Hematopoietic multipotent progenitor cell treated with erythropoietin and hydrocortisone succinate and interleukin-3 and kit ligand, for 8 days (in vitro differentiated cells): ENCODE results near the gene SAAL1.
"Not testable (repeated sequence)": the region's sequence is repeated elsewhere in the genome, so short reads cannot be mapped to it uniquely, and the experiment has no call there.

Experiments used
- DNase-seq: peaks from one replicate; pipeline ENCODE4 v3.0.0-alpha.2; 2015

The SAAL1 gene, protein sequence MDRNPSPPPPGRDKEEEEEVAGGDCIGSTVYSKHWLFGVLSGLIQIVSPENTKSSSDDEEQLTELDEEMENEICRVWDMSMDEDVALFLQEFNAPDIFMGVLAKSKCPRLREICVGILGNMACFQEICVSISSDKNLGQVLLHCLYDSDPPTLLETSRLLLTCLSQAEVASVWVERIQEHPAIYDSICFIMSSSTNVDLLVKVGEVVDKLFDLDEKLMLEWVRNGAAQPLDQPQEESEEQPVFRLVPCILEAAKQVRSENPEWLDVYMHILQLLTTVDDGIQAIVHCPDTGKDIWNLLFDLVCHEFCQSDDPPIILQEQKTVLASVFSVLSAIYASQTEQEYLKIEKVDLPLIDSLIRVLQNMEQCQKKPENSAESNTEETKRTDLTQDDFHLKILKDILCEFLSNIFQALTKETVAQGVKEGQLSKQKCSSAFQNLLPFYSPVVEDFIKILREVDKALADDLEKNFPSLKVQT

DNA sequence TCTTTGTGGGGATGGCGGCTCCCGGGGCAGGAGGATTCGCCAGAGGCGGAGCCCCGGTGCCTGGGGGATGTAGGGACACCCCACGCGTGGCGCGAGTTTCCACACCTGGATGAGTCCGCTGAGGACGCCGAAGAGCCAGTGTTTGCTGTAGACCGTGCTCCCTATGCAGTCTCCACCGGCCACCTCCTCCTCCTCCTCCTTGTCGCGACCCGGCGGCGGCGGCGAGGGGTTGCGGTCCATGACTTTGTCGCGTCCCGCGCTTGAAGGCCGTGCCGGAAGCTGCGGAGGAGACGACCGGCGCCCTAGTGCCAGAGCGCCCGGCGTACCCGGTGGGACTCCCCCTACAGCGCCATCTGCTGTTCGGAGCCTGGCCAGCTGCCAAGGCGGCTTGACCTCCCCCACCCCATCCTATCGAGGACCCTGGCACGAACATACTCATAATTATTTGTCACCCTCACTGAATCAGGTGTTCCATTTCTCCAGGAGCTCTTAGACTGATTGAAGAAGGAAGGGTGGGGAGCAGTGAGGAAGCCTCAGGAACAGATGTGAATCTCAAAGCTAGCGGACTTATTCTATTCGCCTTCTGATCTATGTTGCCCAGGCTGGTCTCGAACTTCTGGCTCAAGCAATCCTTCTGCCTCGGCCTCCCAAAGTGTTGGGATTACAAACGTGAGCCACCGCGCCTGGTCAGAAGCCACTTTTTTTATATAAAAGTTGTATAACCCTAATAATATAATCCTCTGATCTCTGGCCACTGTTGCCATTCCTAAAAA, at the start of gene SAAL1:
TSS of gene SAAL1 (minus strand) at position 281 of the 773 bp plus-strand sequence. CDS start at position 240, 41 bp downstream.
- DNase-seq, result peak; percentile 87

DNA sequence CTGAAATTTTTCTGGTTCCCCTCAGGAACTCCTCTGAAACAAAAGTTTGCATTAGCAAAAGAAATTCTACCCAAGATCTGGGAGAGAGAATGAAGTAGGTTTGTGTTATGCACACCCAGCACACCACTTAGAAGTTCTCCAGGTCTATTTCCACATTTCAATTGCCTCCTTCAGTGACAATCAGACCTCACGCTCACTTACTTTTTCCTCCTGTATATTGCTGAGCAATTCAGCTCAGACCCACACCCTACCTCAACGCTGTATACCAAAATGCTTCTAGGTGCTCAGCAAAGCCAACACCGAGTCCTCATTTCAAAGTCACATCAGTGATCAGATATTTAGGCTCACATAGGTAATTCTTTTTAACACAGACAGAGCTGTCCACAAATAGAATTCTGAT, 45.7 kb upstream of the SAAL1 start:
- DNase-seq, result no peak

DNA sequence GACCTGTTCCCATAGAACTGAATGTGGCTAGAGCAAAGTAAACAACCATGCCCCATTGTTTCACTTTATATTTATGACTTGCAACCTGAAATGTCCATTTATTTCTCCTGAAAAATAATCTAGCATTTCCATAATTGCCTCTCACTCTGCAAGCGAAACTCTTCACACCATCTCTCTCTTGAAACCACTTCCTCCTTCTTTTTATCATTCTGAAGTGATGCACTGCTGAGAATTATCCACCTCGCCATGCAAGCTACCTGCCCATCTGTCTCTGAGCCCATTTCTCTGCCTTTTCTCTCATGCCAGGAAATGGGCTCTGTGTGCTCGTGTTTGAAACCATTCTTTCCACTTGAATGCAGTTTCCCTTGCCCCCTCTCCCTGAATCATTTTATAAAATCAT, 40.0 kb upstream of the SAAL1 start:
- no peak for DNase-seq

DNA sequence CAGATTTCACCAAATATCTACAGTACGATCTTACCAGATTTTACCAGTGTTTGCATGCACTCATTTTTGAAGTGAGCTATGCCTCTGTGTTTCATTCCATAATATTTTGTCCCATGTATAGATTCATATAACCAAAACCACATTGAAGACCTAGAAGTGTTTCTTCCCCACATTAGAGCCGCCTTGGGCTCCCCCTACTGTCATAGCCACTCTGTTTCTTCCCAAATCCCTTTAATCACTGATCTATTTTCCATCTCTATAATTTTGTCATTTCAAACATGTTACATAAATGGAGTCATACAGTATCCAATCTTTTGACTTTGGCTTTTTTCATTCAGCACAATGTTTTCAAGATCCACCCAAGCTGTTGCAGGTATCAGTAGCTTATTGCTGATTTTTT, 39.1 kb upstream of the SAAL1 start:
- no peak for DNase-seq

- no peak for DNase-seq
These were observed 38.4 kb upstream of the SAAL1 start for GRCh38 chr11:18144243-18144642.

DNA sequence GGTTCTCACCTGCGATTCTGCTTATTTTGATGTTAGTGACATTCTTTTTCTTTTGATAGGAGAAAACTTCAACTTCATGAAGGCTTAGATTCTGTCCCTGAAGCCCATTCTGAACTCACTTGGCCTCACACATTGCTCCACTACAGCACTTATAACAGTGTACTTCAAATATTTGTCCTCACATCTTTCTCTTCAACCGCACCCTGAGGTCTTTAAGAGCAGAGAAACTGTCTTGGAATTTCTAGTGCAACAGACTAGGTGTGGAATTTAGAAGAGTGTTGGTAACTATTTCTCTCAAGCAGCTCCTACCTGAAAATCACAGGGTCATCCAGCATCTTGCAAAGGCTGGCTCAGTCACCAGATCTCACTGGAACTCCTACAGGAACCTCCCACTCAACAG, 34.3 kb upstream of the SAAL1 start:
- DNase-seq, result no peak

DNA sequence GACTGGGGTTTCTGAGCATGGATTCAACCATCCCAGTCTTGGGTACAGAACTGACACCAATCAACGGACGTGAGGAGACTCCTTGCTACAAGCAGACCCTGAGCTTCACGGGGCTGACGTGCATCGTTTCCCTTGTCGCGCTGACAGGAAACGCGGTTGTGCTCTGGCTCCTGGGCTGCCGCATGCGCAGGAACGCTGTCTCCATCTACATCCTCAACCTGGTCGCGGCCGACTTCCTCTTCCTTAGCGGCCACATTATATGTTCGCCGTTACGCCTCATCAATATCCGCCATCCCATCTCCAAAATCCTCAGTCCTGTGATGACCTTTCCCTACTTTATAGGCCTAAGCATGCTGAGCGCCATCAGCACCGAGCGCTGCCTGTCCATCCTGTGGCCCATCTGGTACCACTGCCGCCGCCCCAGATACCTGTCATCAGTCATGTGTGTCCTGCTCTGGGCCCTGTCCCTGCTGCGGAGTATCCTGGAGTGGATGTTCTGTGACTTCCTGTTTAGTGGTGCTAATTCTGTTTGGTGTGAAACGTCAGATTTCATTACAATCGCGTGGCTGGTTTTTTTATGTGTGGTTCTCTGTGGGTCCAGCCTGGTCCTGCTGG, 31.4 kb upstream of the SAAL1 start:
- no peak for DNase-seq

DNA sequence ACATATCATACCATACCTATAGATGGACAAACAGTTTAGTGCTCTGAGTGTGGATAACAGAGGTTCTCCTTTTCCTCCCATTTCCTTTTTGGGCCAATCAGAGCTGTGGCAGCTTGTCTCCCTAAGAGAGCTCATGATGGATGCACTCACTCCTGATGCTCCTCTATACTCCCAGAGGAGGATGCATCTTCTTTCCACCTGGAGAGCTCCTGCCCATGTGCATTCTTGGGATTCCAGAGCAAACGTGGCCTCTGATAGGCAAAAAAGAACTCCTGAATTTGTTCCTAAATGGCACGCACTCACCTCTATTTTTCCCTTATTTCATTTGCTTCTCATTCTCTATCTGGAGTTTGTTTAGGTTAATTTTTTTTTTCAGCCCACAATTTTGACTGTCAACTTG, 29.4 kb upstream of the SAAL1 start:
- DNase-seq, result no peak

GRCh38 chr11:18132341-18132740, 26.5 kb upstream of the SAAL1 start, which contains the start of gene MRGPRX3:
Gene MRGPRX3, plus strand, starts transcription at chr11:18132571. Its CDS starts 4,632 bp downstream, at chr11:18137203.
- DNase-seq, result no peak

DNA sequence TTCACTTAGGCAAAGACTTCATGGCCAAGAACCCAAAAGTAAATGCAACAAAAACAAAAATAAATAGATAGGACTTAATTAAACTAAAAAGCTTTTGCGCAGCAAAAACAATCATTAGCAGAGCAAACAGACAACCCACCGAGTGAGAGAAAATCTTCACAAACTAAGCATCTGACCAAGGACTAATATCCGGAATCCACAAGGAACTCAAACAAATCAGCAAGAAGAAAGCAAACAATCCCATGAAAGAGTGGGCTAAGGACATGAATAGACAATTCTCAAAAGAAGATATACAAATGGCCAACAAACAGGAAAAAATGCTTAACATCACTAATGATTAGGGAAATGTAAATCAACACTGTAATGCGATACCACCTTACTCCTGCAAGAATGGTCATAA, 25.2 kb upstream of the SAAL1 start:
- DNase-seq, result not testable (repeated sequence)

DNA sequence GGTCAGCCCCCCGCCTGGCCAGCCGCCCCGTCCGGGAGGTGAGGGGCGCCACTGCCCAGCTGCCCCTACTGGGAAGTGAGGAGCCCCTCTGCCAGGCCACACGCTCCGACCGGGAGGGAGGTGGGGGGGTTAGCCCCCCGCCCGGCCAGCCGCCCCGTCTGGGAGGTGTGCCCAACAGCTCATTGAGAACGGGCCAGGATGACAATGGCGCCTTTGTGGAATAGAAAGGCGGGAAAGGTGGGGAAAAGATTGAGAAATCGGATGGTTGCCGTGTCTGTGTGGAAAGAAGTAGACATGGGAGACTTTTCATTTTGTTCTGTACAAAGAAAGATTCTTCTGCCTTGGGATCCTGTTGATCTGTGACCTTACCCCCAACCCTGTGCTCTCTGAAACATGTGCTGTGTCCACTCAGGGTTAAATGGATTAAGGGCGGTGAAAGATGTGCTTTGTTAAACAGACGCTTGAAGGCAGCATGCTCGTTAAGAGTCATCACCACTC, 15.5 kb upstream of the SAAL1 start:
- DNase-seq, result not testable (repeated sequence)

DNA sequence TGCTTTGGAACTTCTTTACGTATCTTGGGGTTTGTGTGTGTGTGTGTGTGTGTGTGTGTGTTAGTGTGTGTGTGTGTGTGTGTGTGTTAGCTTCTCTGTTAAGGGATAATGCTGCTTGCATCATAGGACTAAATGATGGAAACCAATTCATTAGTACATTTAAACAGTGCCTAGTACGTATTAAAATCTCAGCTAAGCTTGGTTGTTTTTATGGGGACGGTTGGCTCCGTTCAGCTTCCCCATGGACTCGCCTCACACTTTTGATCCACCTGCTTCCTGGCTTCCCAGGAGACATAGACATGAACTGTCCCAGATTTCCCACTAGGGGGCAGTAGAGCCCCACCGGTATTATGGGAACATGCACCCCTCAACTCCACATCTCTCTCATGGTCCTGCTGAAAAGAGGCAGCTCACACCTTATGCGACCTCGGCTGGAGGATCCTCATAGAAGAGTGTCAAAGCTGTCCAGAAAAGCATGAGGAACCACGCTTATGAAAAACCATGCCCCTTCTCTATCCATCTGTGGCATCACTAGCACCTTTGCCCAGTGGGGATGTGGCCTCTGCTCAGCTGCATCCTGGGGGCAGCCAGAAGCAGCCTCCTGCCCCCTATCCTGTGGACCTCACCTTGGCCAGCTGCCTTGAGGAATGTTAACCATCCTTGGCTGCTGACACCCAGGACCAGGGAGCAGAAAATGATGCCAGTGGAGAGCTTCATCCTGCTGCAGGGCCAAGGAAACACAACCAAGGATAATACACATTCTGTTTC, 9.7 kb upstream of the SAAL1 start:
- peak; percentile 66 for DNase-seq

GRCh38 chr11:18111005-18111404, 5.1 kb upstream of the SAAL1 start:
- no peak for DNase-seq

DNA sequence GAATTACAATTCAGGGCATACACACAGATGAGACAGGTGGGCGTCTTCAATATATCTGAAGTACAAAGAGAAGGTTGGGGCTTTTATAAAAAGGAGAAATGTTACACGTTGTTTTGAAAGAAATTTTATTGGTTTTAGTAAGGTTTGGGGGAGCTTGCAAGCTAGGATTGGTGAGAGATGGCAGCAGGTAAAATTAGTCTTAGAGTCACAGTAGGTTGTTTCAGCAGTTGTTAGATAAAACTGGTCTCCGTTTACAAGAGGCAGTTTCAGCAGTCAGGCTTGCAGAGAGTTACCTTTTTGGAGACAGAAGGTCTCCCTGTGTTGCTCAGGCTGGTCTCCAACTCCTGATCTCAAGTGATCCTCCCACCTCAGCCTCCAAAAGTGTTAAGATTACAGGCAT, 2.4 kb upstream of the SAAL1 start:
- no peak for DNase-seq

- no peak for DNase-seq
These were observed 806 bp upstream of the SAAL1 start for GRCh38 chr11:18106688-18107087.

GRCh38 chr11:18105086-18105801, 638 bp downstream of the SAAL1 start:
- no peak for DNase-seq

DNA sequence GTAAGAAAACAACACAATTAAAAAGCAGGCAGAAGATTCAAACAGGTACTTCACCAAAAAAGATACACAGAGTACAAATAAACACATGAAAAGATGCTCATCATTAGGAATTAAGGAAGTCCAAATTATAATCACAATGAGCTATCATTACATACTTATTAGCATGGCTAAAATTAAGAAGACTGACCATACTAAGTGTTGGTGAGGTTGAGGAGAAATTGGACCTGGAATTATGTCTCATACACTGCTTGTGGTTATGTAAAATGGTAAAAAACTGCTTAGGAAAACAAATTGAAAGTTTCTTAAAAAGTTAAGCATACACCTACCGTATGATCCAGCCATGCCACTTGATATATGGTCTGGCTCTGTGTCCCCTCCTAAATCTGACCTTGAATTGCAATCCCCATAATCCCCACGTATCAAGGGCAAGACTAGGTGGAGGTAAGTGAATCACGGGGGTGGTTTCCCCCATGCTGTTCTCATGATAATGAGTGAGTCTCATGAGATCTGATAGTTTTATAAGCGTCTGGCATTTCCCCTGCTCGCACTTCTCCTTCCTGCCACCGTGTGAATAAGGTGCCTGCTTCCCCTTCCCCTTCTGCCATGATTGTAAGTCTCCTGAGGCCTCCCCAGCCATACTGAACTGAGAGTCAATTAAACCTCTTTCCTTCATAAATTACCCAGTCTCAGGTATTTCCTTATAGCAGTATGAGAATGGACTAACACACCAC, 4.8 kb downstream of the SAAL1 start:
- no peak for DNase-seq

- DNase-seq, result no peak
These were observed 11.9 kb downstream of the SAAL1 start for GRCh38 chr11:18093959-18094358.

DNA sequence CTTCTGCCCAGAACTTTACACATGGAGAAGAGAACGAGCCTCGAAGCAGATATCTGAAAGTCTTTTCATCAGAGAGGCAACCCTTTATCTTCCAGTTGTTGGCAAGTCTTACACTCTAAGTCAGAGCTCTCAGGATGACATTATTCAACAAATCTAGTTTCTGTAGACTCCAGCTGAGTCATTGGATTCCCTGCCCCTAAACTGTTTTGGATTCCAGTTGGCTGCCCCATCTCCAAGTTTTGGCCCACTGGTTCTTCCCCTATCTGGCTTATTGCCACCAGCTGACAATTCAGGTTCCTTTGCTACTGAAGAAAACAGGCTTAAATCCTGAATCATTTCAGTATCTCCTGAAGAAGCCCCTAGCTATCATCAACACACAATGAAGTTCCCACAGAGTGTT, 14.2 kb downstream of the SAAL1 start:
- DNase-seq, result no peak

DNA sequence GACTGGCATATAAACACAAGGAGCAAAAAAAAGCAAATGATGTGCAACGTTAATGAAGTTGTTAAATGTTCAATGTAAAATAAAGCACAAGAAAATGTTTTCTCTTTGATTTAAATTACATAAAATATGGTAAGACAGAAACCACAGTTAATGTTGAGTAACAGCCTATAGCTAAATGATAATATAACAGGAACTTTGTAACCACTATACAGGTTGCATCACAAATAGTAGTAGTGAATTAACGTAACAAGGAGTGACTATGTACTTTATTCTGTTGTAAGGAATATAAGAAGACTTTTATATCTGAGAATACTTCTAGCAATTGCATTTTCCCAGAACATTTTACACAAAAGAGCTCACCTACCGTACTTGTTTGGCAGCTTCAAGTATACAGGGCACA, 16.9 kb downstream of the SAAL1 start:
- no peak for DNase-seq

DNA sequence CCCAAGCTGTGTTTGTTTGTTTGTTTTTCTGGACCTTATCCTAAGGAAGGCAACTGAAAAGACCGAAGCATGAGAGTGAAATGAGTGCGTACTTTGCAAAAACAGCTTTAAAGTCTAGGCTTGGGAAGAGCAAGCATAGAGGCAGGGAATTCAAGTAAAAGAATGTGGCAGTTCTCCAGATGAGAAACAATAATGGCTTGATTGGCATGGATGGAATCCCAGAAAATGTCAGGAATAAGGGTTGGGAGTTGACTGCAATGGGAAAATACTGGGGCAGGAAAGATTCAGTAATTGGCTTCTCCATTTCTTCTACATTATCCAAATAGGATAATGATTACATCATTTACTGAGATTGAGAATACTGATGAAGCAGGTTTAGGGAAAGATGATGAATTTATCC, 17.5 kb downstream of the SAAL1 start:
- no peak for DNase-seq
